GM12878 (cell line): ENCODE data around the gene ADH7. TPM values are rescaled to one million over a fixed set of nuclear protein-coding genes. Genes with fewer than 3 reads are reported as not detected.

Experiments
- ATAC-seq: fragments of 200-7000 bp; cut with Tn5 transposase; 3 replicates; pipeline ENCODE4 v1.9.1; 2020; ENCODE audit warnings: mild to moderate bottlenecking, moderate library complexity
- BruUV-seq: library from RNA; stranded (reverse); fragments of 400-500 nt; replicated peaks from 2 replicates; lab custom pipeline; 2021; lab: Mats Ljungman, UMichigan
- CTCF ChIA-PET: fragments of 300-600 bp; sonication (Branson Sonifier 250); formaldehyde crosslinking; extraction: SDS; loops from one replicate; lab custom pipeline; 2021; ENCODE audit warnings: inconsistent platforms; lab: Yijun Ruan, JAX
- POLR2A ChIA-PET: fragments of 350-600 bp; formaldehyde crosslinking; extraction: SDS; loops from one replicate; lab custom pipeline; 2021; ENCODE audit warnings: inconsistent platforms; lab: Charles Lee
- RAD21 ChIA-PET: fragments of 300-600 bp; sonication (Branson Sonifier 250); formaldehyde crosslinking; loops from one replicate; lab custom pipeline; 2023; ENCODE audit warnings: antibody characterized with exemption; ENCODE audit not compliant: unreplicated experiment; lab: Charles Lee
- SMC1A ChIA-PET: fragments of 300-600 bp; sonication (Branson Sonifier 250); formaldehyde crosslinking; loops from one replicate; lab custom pipeline; 2023; ENCODE audit not compliant: unreplicated experiment, uncharacterized antibody; lab: Charles Lee
- DNase-seq: peaks from one replicate; pipeline ENCODE4 v3.0.0-alpha.2; 2011; ENCODE audit warnings: low read depth, low spot score
- FAIRE-seq: peaks from 3 replicates; lab custom pipeline; 2011; peaks lifted over from hg19 to GRCh38; lab: Jason Lieb, UNC
- H2AFZ ChIP-seq: 2 replicates; pipeline ENCODE4 v1.6.0; 2011; ENCODE audit warnings: low read depth, low read length, control low read depth; ENCODE audit not compliant: control insufficient read depth
- H3K27ac ChIP-seq: 2 replicates; pipeline ENCODE4 v1.5.1; 2011; ENCODE audit warnings: control low read depth; ENCODE audit not compliant: control insufficient read depth, insufficient read depth
- H3K27me3 ChIP-seq, 2 experiments: replicated peaks in 1 of 2; 2 replicates each; pipeline versions ENCODE4 v1.6.0 to v1.6.1; 2011; ENCODE audit warnings: low read length in 1 of 2; ENCODE audit not compliant: control insufficient read depth in 2 of 2, insufficient read depth in 2 of 2
- H3K36me3 ChIP-seq, 2 experiments: 2 replicates each; pipeline ENCODE4 v1.5.1; 2011; ENCODE audit warnings: low read length in 1 of 2; ENCODE audit not compliant: control insufficient read depth in 2 of 2, insufficient read depth in 2 of 2
- H3K4me1 ChIP-seq: 2 replicates; pipeline ENCODE4 v1.6.1; 2011; ENCODE audit warnings: mild to moderate bottlenecking, low read length, moderate library complexity, mixed read lengths; ENCODE audit not compliant: control insufficient read depth, insufficient read depth
- H3K4me2 ChIP-seq: 2 replicates; pipeline ENCODE4 v1.6.0; 2011; ENCODE audit warnings: control low read depth; ENCODE audit not compliant: control insufficient read depth, insufficient read depth
- H3K4me3 ChIP-seq: fragments of 200-600 bp; sonication (generic); 2 replicates; pipeline ENCODE4 v1.5.1; 2016
- H3K79me2 ChIP-seq: 2 replicates; pipeline ENCODE4 v1.6.0; 2011; ENCODE audit warnings: low read length; ENCODE audit not compliant: control insufficient read depth, insufficient read depth
- H3K9ac ChIP-seq: 2 replicates; pipeline ENCODE4 v1.8.0; 2011; ENCODE audit warnings: low read length, control low read depth, mixed read lengths; ENCODE audit not compliant: control insufficient read depth, insufficient read depth
- H3K9me3 ChIP-seq: replicated peaks from 3 replicates; pipeline ENCODE4 v1.5.1; 2011; ENCODE audit warnings: mild to moderate bottlenecking, low read length; ENCODE audit not compliant: control insufficient read depth, insufficient read depth
- H4K20me1 ChIP-seq: 2 replicates; pipeline ENCODE4 v1.6.0; 2011; ENCODE audit not compliant: control insufficient read depth, insufficient read depth
- PML ChIP-seq: IDR thresholded peaks from 2 replicates; pipeline ENCODE4 v1.6.1; 2012; ENCODE audit warnings: low read length, inconsistent platforms
- WGBS: methylation state at CpG from one replicate; pipeline ENCODE4 v1.1.6; 2016; ENCODE audit warnings: low lambda C conversion rate; ENCODE audit not compliant: insufficient replicate concordance, insufficient coverage; ENCODE audit errors: missing lambda C conversion rate; 5-methylcytosine and 5-hydroxymethylcytosine counted together
- in situ Hi-C: fragments of 300-500 bp; cut with MboI; formaldehyde crosslinking; loops from 9 replicates; pipeline ENCODE4 v1.14.3; 2018; ENCODE audit warnings: mixed read lengths
- intact Hi-C: fragments of 100-400 bp; cut with micrococcal nuclease; formaldehyde crosslinking; loops from one replicate; pipeline ENCODE4 v1.14.2; 2022; ENCODE audit not compliant: unreplicated experiment
- polyA plus RNA-seq, 11 experiments: library from polyadenylated mRNA; depleted of rRNA in 4 of 11; unstranded in 6 of 11; stranded (reverse) in 5 of 11; fragments of >200 nt; fragmentation: Nextera tagmentation in 4 of 11; fragmentation: Illumina TruSeq in 1 of 11; extraction: Ambion mirVana in 4 of 11; extraction: Trizol in 1 of 11; gene quantifications; 1 replicate in 1 of 11; 2 replicates in 10 of 11; pipeline versions ENCODE4 v1.2.1 to v1.2.3, GENCODE V29; 2011 to 2016; ENCODE audit warnings: inconsistent platforms in 2 of 11, missing spikeins in 2 of 11, low read depth in 1 of 11
- total RNA-seq, 4 experiments: library from RNA; depleted of rRNA in 3 of 4; stranded (reverse); fragments of >200 nt in 3 of 4; fragmentation: Illumina TruSeq in 1 of 4; extraction: Trizol in 1 of 4; gene quantifications; 2 replicates each; pipeline versions ENCODE4 v1.2.1 to v1.2.3, GENCODE V29; 2013 to 2021
- TF ChIP-seq, protein P1 (sequence below): fragments of 450-650 bp; IDR thresholded peaks from 2 replicates; pipeline ENCODE4 v1.6.1; 2016; ENCODE audit warnings: mild to moderate bottlenecking, moderate library complexity, borderline replicate concordance
- TF ChIP-seq, protein P2 (sequence below): IDR thresholded peaks from 2 replicates; pipeline ENCODE4 v1.6.1; 2012; ENCODE audit warnings: low read depth, low read length, improper control_type of control experiment
- TF ChIP-seq, protein P3 (sequence below), 3 experiments: IDR thresholded peaks in 2 of 3; conservative IDR thresholded peaks in 1 of 3; 2 replicates each; pipeline ENCODE4 v1.5.1; 2011; ENCODE audit warnings: low read depth in 3 of 3, low read length in 3 of 3, mild to moderate bottlenecking in 3 of 3, control low read depth in 2 of 3, moderate library complexity in 2 of 3, inconsistent platforms in 1 of 3, mixed read lengths in 1 of 3; ENCODE audit not compliant: control insufficient read depth in 2 of 3, insufficient read depth in 1 of 3; ENCODE audit errors: extremely low read depth in 1 of 3
- TF ChIP-seq, protein P4 (sequence below): fragments of 150-350 bp; IDR thresholded peaks from 2 replicates; pipeline ENCODE4 v1.6.1; 2014; ENCODE audit warnings: mild to moderate bottlenecking, low read depth, low read length

ADH7 gene
- total and polyA plus RNA-seq, 10 of the 15 experiments (the other 5 are each of a cell fraction or from before 2014, with no cell fraction given): not detected

DNA sequence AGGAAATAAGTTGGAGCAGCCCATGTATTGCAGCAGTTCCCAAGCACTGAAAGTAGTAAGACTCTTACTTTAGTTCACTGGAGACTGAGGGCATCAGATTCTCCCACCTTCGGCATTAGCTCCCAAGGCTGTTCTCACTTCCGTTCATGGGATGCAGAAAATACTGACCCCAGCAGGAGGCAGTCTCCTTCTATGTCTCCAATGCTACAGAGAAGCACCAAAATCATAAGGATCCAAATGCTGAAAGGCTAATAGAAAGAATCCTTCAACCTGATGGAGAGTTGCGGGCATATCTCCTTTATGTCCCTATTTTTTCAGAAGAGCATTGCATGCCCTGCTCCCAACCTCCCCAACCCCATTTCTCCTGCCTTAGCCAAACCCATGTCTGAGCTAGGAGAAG, 32.4 kb downstream of the ADH7 start:
- ChIA-PET SMC1A (interaction anchor here (0.7 to 4.1 kb wide), 16 partner anchors 9 to 518 kb away, joined by 3 to 38 read pairs (median 6); partner anchors contain the start of genes ADH5 and METAP1), POLR2A (interaction anchor here (1.2 kb wide), 1 partner anchor 314 kb away, joined by 3 read pairs; the partner anchor contains the start of gene ADH5), CTCF (interaction anchor here (0.6 to 5.8 kb wide), 17 partner anchors 9 to 935 kb away, joined by 3 to 60 read pairs (median 5); partner anchors contain the start of gene METAP1)
- DNase-seq: no peak
- intact Hi-C loops: loop anchor here (5.0 to 10.0 kb wide), 2 partner anchors 1140 to 1258 kb away; partner anchors contain the start of genes RAP1GDS1 and STPG2
- WGBS: 96% methylated on average over 3 of the region's 3 CpGs
- Histone ChIP-seq H3K4me2 (no peak overlapping the region), H3K79me2 (no peaks in the 10 kb centered on the region), H3K27me3 (no peaks in the 10 kb centered on the region), H3K4me1 (peaks cover 16% of the 10 kb centered on the region), H4K20me1 (no peaks in the 10 kb centered on the region)
- TF ChIP-seq, protein P1, sequence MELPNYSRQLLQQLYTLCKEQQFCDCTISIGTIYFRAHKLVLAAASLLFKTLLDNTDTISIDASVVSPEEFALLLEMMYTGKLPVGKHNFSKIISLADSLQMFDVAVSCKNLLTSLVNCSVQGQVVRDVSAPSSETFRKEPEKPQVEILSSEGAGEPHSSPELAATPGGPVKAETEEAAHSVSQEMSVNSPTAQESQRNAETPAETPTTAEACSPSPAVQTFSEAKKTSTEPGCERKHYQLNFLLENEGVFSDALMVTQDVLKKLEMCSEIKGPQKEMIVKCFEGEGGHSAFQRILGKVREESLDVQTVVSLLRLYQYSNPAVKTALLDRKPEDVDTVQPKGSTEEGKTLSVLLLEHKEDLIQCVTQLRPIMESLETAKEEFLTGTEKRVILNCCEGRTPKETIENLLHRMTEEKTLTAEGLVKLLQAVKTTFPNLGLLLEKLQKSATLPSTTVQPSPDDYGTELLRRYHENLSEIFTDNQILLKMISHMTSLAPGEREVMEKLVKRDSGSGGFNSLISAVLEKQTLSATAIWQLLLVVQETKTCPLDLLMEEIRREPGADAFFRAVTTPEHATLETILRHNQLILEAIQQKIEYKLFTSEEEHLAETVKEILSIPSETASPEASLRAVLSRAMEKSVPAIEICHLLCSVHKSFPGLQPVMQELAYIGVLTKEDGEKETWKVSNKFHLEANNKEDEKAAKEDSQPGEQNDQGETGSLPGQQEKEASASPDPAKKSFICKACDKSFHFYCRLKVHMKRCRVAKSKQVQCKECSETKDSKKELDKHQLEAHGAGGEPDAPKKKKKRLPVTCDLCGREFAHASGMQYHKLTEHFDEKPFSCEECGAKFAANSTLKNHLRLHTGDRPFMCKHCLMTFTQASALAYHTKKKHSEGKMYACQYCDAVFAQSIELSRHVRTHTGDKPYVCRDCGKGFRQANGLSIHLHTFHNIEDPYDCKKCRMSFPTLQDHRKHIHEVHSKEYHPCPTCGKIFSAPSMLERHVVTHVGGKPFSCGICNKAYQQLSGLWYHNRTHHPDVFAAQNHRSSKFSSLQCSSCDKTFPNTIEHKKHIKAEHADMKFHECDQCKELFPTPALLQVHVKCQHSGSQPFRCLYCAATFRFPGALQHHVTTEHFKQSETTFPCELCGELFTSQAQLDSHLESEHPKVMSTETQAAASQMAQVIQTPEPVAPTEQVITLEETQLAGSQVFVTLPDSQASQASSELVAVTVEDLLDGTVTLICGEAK: no peak
- TF ChIP-seq, protein P2, sequence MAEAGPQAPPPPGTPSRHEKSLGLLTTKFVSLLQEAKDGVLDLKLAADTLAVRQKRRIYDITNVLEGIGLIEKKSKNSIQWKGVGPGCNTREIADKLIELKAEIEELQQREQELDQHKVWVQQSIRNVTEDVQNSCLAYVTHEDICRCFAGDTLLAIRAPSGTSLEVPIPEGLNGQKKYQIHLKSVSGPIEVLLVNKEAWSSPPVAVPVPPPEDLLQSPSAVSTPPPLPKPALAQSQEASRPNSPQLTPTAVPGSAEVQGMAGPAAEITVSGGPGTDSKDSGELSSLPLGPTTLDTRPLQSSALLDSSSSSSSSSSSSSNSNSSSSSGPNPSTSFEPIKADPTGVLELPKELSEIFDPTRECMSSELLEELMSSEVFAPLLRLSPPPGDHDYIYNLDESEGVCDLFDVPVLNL: no peak
- TF ChIP-seq, protein P3, sequence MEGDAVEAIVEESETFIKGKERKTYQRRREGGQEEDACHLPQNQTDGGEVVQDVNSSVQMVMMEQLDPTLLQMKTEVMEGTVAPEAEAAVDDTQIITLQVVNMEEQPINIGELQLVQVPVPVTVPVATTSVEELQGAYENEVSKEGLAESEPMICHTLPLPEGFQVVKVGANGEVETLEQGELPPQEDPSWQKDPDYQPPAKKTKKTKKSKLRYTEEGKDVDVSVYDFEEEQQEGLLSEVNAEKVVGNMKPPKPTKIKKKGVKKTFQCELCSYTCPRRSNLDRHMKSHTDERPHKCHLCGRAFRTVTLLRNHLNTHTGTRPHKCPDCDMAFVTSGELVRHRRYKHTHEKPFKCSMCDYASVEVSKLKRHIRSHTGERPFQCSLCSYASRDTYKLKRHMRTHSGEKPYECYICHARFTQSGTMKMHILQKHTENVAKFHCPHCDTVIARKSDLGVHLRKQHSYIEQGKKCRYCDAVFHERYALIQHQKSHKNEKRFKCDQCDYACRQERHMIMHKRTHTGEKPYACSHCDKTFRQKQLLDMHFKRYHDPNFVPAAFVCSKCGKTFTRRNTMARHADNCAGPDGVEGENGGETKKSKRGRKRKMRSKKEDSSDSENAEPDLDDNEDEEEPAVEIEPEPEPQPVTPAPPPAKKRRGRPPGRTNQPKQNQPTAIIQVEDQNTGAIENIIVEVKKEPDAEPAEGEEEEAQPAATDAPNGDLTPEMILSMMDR (IDR thresholded peaks at IDR 0.05 in 2 of 3, conservative IDR thresholded peaks at IDR 0.05 in 1 of 3; ENCODE audit: control insufficient read depth in 2 of 3, extremely low read depth in 1 of 3, insufficient read depth in 1 of 3, low read depth in 3 of 3, low read length in 3 of 3): 0 out of 6 replicates have a peak, but pooled peaks of 1 of the 3 experiments have one; percentile 2
- TF ChIP-seq PML: no peak
- TF ChIP-seq, protein P4, sequence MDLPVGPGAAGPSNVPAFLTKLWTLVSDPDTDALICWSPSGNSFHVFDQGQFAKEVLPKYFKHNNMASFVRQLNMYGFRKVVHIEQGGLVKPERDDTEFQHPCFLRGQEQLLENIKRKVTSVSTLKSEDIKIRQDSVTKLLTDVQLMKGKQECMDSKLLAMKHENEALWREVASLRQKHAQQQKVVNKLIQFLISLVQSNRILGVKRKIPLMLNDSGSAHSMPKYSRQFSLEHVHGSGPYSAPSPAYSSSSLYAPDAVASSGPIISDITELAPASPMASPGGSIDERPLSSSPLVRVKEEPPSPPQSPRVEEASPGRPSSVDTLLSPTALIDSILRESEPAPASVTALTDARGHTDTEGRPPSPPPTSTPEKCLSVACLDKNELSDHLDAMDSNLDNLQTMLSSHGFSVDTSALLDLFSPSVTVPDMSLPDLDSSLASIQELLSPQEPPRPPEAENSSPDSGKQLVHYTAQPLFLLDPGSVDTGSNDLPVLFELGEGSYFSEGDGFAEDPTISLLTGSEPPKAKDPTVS: no peak
- TF ChIP-seq, all 136 proteins: peak for 1
- H3K9ac ChIP-seq: no peak overlapping the region
- H3K27ac ChIP-seq: no peak overlapping the region
- in situ Hi-C loops: loop anchor here (5.0 to 25.0 kb wide), 3 partner anchors 280 to 940 kb away; partner anchors contain the start of gene METAP1
- no TSS peak for BruUV-seq
- no peaks in the 10 kb centered on the region for H3K36me3 ChIP-seq
- FAIRE-seq: no peak
- RAD21 ChIA-PET: interaction anchor here (1.0 to 3.7 kb wide), 5 partner anchors 20 to 935 kb away, joined by 3 to 44 read pairs (median 6); partner anchors contain the start of genes ADH5 and METAP1
- H2AFZ ChIP-seq: no peak overlapping the region
- no peak overlapping the region for H3K4me3 ChIP-seq
- ATAC-seq: no peak
- no peaks in the 10 kb centered on the region for H3K9me3 ChIP-seq
